Dendritic cell treated with granulocyte-macrophage colony-stimulating factor and Interleukin-4, amounts not matched to agents 40 ng/mL and 50 ng/mL, for 4 days (primary cell): ENCODE measurements around the gene PROSER1.
"Not testable (repeated sequence)": the region's sequence is repeated elsewhere in the genome, so short reads cannot be mapped to it uniquely, and the experiment has no call there.

ENCODE experiments used
- H3K27ac Mint-ChIP-seq: one replicate; pipeline ENCODE4 v1.8.0; 2022; ENCODE audit warnings: mild to moderate bottlenecking, mixed read lengths
- H3K27me3 Mint-ChIP-seq: one replicate; pipeline ENCODE4 v1.8.0; 2022; ENCODE audit warnings: mild to moderate bottlenecking, mixed read lengths
- H3K36me3 Mint-ChIP-seq: one replicate; pipeline ENCODE4 v1.8.0; 2022; ENCODE audit warnings: low read depth, mixed read lengths
- H3K4me1 Mint-ChIP-seq: one replicate; pipeline ENCODE4 v1.8.0; 2022; ENCODE audit warnings: low read depth, mixed read lengths
- H3K4me3 Mint-ChIP-seq: one replicate; pipeline ENCODE4 v1.8.0; 2022; ENCODE audit warnings: mild to moderate bottlenecking, moderate library complexity, mixed read lengths
- H3K9me3 Mint-ChIP-seq: one replicate; pipeline ENCODE4 v1.8.0; 2022; ENCODE audit warnings: mixed read lengths
- intact Hi-C: fragments of 100-400 bp; cut with micrococcal nuclease; formaldehyde crosslinking; loops from one replicate; pipeline ENCODE4 v1.15.0; 2022

Gene PROSER1

GRCh38 chr13:39016087-39016486, 21.8 kb downstream of the PROSER1 start:
- no peaks in the 10 kb centered on the region for H3K27me3 Mint-ChIP-seq
- H3K4me1 Mint-ChIP-seq, result no peaks in the 10 kb centered on the region
- H3K4me3 Mint-ChIP-seq, result no peak overlapping the region
- no peaks in the 10 kb centered on the region for H3K9me3 Mint-ChIP-seq
- no peak overlapping the region for H3K27ac Mint-ChIP-seq
- intact Hi-C loops, result no loop called here
- peaks cover 85% of the 10 kb centered on the region for H3K36me3 Mint-ChIP-seq

- Mint-ChIP-seq H3K4me3 (no peak overlapping the region), H3K36me3 (peaks cover 81% of the 10 kb centered on the region), H3K9me3 (no peaks in the 10 kb centered on the region), H3K27ac (no peak overlapping the region), H3K4me1 (no peaks in the 10 kb centered on the region), H3K27me3 (no peaks in the 10 kb centered on the region)
- intact Hi-C loops, result no loop called here
Measured at GRCh38 chr13:39013462-39013861, 24.4 kb downstream of the PROSER1 start.

- Mint-ChIP-seq H3K27ac (no peak overlapping the region), H3K4me1 (no peaks in the 10 kb centered on the region), H3K36me3 (peaks cover 82% of the 10 kb centered on the region), H3K27me3 (no peaks in the 10 kb centered on the region), H3K4me3 (no peak overlapping the region), H3K9me3 (no peaks in the 10 kb centered on the region)
- intact Hi-C loops, result no loop called here
Measured at GRCh38 chr13:39012608-39013007, 25.3 kb downstream of the PROSER1 start.

GRCh38 chr13:39006371-39007111, 31.3 kb downstream of the PROSER1 start:
- H3K36me3 Mint-ChIP-seq, result peaks cover 35% of the 10 kb centered on the region
- H3K4me3 Mint-ChIP-seq, H3K27me3 Mint-ChIP-seq, H3K9me3 Mint-ChIP-seq, intact Hi-C loops, H3K4me1 Mint-ChIP-seq, H3K27ac Mint-ChIP-seq: not testable (repeated sequence)

- no peaks in the 10 kb centered on the region for H3K27me3 Mint-ChIP-seq
- no peaks in the 10 kb centered on the region for H3K9me3 Mint-ChIP-seq
- intact Hi-C loops, result no loop called here
- H3K4me1 Mint-ChIP-seq, result no peaks in the 10 kb centered on the region
- no peak overlapping the region for H3K27ac Mint-ChIP-seq
- H3K4me3 Mint-ChIP-seq, result no peak overlapping the region
- H3K36me3 Mint-ChIP-seq, result no peaks in the 10 kb centered on the region
Measured at GRCh38 chr13:38998739-38999138, 39.1 kb downstream of the PROSER1 start.

- H3K4me1 Mint-ChIP-seq, result no peaks in the 10 kb centered on the region
- no peak overlapping the region for H3K27ac Mint-ChIP-seq
- H3K27me3 Mint-ChIP-seq, result no peaks in the 10 kb centered on the region
- no peaks in the 10 kb centered on the region for H3K9me3 Mint-ChIP-seq
- H3K4me3 Mint-ChIP-seq, result no peak overlapping the region
- intact Hi-C loops, result no loop called here
- H3K36me3 Mint-ChIP-seq, result no peaks in the 10 kb centered on the region
Measured at GRCh38 chr13:38993381-38993780, 44.5 kb downstream of the PROSER1 start.

- no peak within 1 kb of the TSS for H3K27ac Mint-ChIP-seq
- H3K4me3 Mint-ChIP-seq, result no peak within 1 kb of the TSS
- intact Hi-C loops, result no loop called here
- H3K9me3 Mint-ChIP-seq, result no peaks in the 10 kb centered on the region
- no peaks in the 10 kb centered on the region for H3K36me3 Mint-ChIP-seq
- H3K27me3 Mint-ChIP-seq, result no peaks in the 10 kb centered on the region
- H3K4me1 Mint-ChIP-seq, result no peaks in the 10 kb centered on the region
Measured at GRCh38 chr13:38990693-38991092, 47.2 kb downstream of the PROSER1 start, which contains the start of gene STOML3. TSS of gene STOML3 (minus strand) at chr13:38990831. CDS start at chr13:38990721, 110 bp downstream.

- Mint-ChIP-seq H3K36me3 (no peaks in the 10 kb centered on the region), H3K9me3 (peaks cover 11% of the 10 kb centered on the region), H3K27me3 (no peaks in the 10 kb centered on the region), H3K4me1 (no peaks in the 10 kb centered on the region), H3K27ac (no peak overlapping the region), H3K4me3 (no peak overlapping the region)
- intact Hi-C loops, result no loop called here
Measured at GRCh38 chr13:38981096-38981495, 56.8 kb downstream of the PROSER1 start.

- peaks cover 11% of the 10 kb centered on the region for H3K9me3 Mint-ChIP-seq
- H3K4me1 Mint-ChIP-seq, result no peaks in the 10 kb centered on the region
- no peak overlapping the region for H3K27ac Mint-ChIP-seq
- no peak overlapping the region for H3K4me3 Mint-ChIP-seq
- intact Hi-C loops, result no loop called here
- no peaks in the 10 kb centered on the region for H3K36me3 Mint-ChIP-seq
- no peaks in the 10 kb centered on the region for H3K27me3 Mint-ChIP-seq
Measured at GRCh38 chr13:38980750-38981078, 57.2 kb downstream of the PROSER1 start.

- H3K4me3 Mint-ChIP-seq, result no peak overlapping the region
- no peak overlapping the region for H3K27ac Mint-ChIP-seq
- no peaks in the 10 kb centered on the region for H3K27me3 Mint-ChIP-seq
- intact Hi-C loops, result no loop called here
- H3K9me3 Mint-ChIP-seq, result peaks cover 11% of the 10 kb centered on the region
- no peaks in the 10 kb centered on the region for H3K4me1 Mint-ChIP-seq
- no peaks in the 10 kb centered on the region for H3K36me3 Mint-ChIP-seq
Measured at GRCh38 chr13:38979891-38980749, 57.8 kb downstream of the PROSER1 start.

- intact Hi-C loops, result no loop called here
- H3K27ac Mint-ChIP-seq, result no peak overlapping the region
- no peaks in the 10 kb centered on the region for H3K9me3 Mint-ChIP-seq
- H3K27me3 Mint-ChIP-seq, result no peaks in the 10 kb centered on the region
- H3K4me3 Mint-ChIP-seq, result no peak overlapping the region
- H3K4me1 Mint-ChIP-seq, result no peaks in the 10 kb centered on the region
- H3K36me3 Mint-ChIP-seq, result no peaks in the 10 kb centered on the region
Measured at GRCh38 chr13:38970380-38971051, 67.4 kb downstream of the PROSER1 start.

- Mint-ChIP-seq H3K36me3 (no peaks in the 10 kb centered on the region), H3K4me1 (no peaks in the 10 kb centered on the region), H3K4me3 (no peak overlapping the region), H3K9me3 (no peaks in the 10 kb centered on the region), H3K27ac (no peak overlapping the region), H3K27me3 (no peaks in the 10 kb centered on the region)
- intact Hi-C loops, result no loop called here
Measured at GRCh38 chr13:38969187-38969586, 68.7 kb downstream of the PROSER1 start.

GRCh38 chr13:38967446-38967845, 70.4 kb downstream of the PROSER1 start:
- Mint-ChIP-seq H3K27me3 (no peaks in the 10 kb centered on the region), H3K4me3 (no peak overlapping the region), H3K4me1 (no peaks in the 10 kb centered on the region), H3K36me3 (no peaks in the 10 kb centered on the region), H3K27ac (no peak overlapping the region), H3K9me3 (no peaks in the 10 kb centered on the region)
- intact Hi-C loops, result no loop called here

- intact Hi-C loops, result no loop called here
- no peaks in the 10 kb centered on the region for H3K27me3 Mint-ChIP-seq
- peaks cover 13% of the 10 kb centered on the region for H3K9me3 Mint-ChIP-seq
- no peaks in the 10 kb centered on the region for H3K36me3 Mint-ChIP-seq
- H3K4me1 Mint-ChIP-seq, result no peaks in the 10 kb centered on the region
- no peak overlapping the region for H3K4me3 Mint-ChIP-seq
- no peak overlapping the region for H3K27ac Mint-ChIP-seq
Measured at GRCh38 chr13:38965281-38965680, 72.6 kb downstream of the PROSER1 start.
